Measurements from ENCODE around the gene HIVEP1.

- TF ChIP-seq SIN3B (IDR thresholded peaks at IDR 0.05; ENCODE audit: low read length): no peak
- no peak for TF ChIP-seq ATF4 (CRISPR knock-in tag; IDR thresholded peaks at IDR 0.05)
- no peak for TF ChIP-seq SIN3A (IDR thresholded peaks at IDR 0.05; ENCODE audit: borderline replicate concordance, low read depth, low read length)
- no peak for TF ChIP-seq PITX1 (CRISPR knock-in tag; IDR thresholded peaks at IDR 0.05)
- TF ChIP-seq MNT (IDR thresholded peaks at IDR 0.05): no peak
Observed at GRCh38 chr6:11964729-11965335, 47.3 kb upstream of the HIVEP1 start.

Measured in HepG2 (cell line).